HuH-7.5 (cell line): ENCODE results near the gene PDE6D.
"Not testable (repeated sequence)": the region's sequence is repeated elsewhere in the genome, so short reads cannot be mapped to it uniquely, and the experiment has no call there.

Experiments
- DNase-seq: peaks from one replicate; pipeline ENCODE4 v3.0.0; 2011; ENCODE audit warnings: low spot score

The PDE6D gene

DNA sequence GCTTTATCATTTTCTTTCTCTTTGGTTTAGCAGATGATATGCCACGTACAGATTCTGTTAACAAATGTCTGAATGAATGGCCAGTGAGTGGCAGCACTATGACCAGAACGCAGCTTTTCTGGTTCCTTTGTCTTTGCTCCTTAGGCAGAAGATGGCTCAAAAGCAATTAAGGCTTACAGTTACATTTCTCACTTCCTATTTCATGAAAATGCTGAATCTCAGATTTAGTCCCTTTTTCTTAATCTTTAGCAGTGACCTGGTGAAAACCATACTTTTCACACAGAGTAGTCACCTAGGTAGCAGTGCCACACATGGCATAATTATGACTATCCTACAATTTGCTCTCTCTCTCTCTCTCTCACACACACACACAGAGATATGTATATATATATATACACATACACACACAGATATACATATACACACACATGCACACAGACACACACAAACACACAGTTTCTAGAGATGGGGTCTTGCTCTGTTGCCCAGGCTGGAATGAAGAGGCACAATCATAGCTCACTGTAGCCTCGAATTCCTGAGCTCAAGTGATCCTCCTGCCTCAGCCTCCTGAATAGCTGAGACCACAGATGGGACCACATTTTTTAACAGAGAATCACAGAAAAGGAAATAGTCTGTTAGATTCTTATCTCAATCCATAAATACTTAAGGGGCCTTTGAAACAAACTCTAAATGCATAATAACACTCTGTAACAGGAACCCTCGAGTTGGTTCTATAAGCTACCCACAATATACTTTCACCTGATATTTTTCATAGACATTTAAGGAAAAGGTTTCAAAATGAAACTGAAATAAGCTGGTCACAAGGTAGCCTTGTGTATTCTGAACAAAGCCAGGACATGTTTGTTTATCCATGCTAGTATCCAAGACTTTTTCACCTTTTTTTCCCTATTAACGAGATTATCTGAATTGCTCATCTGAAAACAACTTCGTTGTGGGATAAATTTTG, 11.6 kb downstream of the PDE6D start:
- DNase-seq = no peak

DNA sequence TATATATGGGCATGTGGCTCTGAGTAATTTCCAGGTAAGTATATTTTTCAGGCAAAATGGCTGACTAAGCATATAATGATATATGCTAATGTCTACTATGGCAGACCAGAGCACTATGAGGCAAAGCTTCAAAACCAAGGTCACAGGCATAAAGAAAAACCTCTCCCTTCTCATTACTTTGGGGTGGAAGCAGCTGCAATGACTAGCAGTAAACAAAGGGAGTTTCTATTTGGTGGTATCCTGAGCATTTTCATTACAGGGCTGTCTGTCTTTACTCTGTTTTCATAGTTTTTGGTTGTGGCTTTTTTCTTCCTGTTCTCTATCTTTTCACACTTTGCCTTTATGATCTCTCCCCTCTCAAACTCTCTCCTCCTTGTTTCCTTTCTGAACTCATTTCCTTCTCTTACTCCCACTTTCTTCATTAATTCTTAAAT, 15.6 kb downstream of the PDE6D start:
- DNase-seq = no peak

DNA sequence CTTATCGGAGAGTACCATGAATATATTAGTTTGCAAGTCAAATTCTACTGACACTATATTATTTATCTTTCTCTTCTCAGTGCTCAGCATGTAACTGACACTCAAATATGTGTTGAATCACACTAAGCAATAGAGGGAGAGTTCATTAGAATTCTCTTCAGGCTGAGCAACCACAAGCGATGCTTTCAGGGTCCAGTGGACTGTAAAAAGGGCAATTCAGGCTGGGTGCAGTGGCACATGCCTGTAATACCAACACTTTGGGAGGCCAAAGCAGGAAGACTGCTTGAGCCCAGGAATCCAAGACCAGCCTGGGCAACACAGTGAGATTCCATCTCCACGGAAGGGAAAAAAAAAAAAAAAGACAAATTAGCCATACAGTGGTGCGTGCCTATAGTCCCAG, 16.3 kb downstream of the PDE6D start:
- DNase-seq = no peak

DNA sequence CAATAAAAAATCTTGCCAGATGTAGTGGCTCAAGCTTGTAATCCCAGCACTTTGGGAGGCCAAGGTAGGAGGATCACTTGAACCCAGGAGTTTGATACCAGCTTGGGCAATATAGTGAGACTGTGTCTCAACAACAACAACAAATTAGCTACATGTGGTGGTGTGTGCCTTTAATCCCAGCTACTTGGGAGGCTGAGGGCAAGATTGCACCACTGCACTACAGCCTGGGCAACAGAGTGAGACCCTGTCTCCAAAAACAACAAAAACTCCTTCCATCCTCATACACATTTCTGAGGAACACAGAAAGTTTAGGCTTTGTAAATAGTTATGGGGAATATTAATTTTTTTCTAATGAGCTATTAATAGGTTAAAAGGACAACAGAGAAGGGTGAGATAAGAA, 17.0 kb downstream of the PDE6D start:
- no peak for DNase-seq

DNA sequence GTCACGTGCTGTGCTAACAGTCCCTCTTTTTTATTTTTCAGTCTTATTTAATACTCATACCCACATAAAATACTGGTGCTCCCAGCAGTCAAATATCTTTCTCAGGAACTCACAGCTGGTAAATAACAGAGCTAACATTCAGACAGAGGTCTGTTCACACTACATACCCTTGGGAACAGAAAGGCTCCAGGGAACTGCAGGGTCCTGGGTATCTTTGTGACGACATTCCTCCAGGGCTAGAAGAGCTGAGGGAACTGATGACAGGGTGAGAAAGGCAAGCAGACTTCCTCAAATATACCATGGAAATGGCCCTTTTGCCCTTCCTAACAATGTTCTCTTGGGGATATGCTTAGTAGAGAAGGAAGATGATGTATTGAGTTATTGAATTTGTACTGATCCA, 19.3 kb downstream of the PDE6D start:
- no peak for DNase-seq

DNA sequence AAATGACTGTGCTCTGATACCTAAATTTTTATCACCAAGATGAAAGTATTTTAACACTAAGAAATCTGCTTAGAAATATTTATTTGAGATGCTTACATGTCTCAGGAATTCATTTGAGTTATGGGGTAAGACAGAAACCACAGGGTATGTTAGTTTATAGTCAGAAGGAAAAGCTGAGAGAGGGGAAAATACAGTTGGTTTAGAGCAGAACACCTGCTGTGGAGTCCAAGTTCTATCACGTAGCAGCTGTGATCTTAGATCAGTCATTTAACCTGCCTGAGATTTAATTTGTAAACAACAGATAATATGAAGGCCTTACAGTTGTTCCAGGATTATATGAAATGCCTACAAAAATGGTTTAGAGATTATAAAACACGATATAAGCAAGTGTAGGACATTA, 29.0 kb downstream of the PDE6D start:
- no peak for DNase-seq

DNA sequence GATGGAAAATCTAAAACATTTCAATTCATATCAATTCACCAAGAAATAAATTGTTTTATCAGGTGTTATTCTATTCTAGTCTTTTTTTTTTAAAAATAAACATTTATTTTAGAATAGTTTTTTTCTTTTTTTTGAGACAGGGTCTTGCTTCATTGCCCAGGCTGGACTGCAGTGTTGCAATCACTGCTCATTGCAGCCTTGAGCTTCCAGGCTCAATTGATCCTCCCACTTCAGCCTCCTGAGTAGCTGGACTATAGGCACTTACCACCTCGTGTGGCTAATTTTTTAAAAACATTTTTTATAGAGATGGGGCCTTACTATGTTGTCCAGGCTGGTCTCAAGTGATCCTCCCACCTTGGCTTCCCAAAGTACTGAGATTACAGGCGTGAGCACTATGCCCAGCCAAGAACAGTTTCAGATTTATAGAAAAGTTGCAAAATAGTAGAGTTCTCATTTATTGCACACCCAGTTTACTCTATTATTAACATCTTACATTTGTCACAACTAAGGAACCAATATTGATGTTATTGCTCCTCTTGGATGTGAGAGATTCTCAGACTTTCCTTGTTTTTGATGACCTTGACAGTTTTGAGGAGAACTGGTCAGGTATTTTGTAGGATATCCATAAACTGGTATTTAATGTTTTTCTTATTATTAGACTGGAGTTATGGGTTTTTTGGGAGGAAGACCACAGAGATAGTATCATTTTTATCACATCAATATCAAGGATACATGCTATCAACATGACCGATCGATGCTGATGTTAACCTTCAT, 29.9 kb downstream of the PDE6D start:
- no peak for DNase-seq

DNA sequence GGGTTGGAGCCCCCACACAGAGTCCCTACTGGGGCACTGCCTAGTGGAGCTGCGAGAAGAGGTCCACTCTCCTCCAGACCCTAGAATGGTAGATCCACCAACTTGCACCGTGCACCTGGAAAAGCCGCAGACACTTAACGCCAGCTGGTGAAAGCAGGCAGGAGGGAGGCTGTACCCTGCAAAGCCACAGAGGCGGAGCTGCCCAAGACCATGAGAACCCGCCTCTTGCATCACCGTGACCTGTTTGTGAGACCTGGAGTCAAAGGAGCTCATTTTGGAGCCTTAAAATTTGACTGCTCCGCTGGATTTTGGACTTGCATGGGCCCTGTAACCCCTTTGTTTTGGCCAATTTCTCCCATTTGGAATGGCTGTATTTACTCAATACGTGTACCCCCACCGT, 32.1 kb downstream of the PDE6D start:
- DNase-seq = not testable (repeated sequence)

DNA sequence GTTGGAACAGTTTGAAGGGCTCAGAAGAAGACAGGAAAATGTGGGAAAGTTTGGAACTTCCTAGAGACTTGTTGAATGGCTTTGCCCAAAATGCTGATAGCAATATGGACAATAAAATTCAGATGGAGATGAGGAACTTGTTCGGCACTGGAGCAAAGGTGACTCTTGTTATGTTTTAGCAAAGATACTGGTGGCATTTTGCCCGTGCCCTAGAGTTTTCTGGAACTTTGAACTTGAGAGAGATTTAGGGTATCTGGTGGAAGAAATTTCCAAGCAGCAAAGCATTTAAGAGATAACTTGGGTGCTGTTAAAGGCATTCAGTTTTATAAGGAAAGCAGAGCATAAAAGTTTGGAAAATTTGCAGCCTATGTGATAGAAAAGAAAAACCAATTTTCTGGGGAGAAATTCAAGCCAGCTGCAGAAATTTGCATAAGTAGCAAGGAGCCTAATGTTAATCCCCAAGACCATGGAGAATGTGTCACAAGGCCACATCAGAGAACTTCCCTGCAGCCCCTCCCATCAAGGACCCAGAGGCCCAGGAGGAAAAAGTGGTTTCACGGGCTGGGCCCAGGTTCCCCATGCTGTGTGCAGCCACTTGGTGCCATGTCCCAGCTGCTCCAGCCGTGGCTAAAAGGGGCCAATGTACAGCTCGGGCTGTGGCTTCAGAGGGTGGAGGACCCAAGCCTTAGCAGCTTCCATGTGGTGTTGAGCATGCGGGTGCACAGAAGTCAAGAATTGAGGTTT, 32.8 kb downstream of the PDE6D start:
- not testable (repeated sequence) for DNase-seq

DNA sequence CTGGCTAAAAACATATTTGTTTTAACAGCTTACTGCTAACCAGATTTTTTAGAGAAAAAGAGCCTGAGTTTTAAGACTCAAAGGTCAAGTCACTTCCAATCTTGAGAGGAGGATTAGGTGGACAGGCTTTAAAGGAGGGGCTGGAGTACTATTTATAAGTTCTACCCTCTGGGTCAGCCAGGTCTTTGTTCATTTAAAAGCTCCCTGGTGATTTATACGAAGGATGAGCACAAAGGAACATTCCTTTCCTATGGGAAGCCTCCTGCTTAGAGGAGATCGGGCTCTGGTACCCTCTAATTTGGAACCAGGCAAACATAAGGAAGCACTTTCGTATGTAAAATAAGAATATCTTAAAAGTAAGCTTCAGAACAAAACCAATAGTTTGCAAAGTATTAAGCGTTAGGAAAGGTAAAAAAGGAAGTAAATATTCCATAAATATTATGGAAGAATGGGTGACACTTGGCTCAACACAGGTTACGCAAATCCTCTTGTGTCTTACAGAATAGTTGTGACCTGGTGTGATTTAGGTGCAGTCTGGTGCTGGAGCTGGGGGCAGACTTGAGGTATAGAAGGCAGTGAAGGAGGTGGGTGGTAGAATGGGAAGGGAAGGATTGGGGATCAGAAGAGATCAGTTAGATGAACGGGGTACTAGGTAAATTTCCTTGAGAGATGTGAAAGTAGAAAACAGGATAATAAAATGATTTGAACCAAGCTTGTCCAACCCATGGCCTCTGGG, 35.6 kb downstream of the PDE6D start:
- no peak for DNase-seq

DNA sequence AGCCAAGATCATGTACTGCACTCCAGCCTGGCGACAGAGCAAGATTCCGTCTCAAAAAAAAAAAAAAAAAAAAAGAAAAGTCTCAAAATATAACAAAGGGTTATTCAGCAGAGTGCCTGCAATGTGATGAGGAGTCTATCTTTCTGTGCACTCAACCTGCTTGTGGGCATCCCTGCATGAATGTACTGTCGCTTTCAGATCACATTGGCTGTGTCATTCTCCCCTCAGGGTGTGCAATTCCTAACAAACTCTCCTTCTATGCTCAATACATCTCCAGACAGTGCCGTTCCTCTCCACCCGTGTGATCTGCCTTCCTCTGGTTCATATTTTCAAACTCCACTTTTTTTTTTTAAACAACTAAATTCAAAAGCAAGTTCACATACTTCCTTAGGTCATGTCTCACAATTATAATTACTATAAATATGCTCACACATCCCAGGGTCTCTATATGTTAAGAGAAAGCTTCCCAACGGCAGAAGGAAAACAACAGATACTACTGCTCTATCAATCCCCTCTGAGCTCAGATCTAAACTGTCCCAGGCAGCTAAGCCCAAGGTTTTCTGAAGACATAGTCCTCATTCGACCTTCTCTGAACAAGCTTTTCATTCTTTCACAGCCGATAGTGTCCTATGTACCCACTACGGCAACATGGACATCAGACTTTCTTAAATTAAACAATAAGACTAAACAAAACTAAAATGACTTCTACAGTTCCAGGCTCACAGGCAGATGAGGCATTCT, 37.5 kb downstream of the PDE6D start:
- no peak for DNase-seq

DNA sequence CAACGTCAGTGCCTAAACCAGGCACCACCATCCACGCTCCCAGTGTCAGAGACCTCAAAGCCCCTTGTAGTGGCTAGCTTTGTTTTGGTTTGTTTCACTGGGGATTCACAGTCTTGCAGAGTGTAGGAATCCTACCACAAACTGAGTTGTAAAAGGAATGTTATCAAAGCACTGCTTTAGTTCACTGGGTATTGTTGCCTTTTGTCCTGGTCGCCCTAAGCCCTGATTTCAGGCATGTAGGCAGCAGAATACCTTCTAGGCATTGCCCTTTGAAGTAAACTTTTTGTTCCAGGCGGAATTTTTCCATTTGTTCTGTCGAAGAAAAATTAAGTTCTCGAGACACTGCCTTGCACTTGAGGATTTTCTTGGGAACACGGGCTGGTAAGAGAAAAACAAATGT, 43.3 kb downstream of the PDE6D start:
- DNase-seq = no peak

DNA sequence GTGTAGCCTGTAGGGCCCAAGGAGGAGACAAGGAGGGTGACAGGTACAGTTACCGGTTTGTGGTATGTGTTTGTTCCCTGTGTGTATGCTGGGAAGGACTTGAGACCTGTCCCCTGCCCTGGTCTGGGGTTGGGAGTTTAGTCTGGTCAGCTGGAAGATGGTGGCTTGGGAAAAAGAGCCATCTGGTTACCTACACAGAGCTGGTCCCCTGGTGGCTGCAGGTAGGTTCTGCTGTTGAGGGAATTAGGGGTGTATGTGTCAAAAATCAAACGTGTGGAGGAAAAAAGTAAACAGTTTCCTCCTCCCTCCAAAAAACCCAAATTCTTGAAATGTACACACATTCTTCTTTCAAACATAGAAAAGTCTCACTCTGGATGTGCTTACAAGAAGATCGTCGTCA, 48.5 kb downstream of the PDE6D start:
- DNase-seq = no peak

DNA sequence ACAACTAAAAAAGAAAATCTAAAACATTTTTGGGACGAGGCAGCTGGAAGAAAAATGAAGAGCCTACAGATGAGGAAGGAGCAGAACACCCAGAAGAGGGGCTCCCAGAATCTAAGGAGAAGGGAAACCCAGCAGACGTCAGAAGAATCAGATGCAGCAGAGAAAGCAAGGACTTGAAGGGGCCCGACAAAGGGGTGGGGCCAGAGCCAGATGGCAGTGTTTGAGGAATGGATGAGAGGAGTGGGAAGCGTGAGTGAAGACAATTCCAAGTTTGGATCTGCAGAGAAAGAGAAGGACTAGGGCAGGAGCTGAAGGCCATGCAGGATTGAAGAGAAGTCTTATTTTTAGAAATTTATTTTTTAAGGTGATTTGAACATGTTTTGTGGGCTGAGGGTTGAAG, 53.5 kb downstream of the PDE6D start:
- DNase-seq = no peak

DNA sequence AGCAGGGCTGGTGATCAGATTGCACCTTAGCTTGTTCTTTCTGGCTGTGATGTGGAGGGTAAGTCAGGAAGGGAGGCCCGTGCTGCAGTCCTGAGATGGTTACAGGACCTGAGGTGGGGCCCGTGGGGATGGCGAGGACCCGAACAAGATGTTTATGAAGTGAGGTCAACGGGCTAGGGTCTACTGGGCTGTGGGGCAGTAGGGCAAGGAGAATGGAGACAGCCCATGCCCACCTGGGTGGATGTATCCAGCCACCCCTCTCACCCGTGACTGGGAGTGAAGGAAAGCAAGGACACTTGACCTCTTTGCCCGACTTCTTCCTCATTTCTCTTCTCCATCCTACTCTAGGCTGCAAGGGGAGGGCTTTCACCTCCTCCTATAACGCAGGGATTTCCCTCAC, 54.8 kb downstream of the PDE6D start:
- no peak for DNase-seq

DNA sequence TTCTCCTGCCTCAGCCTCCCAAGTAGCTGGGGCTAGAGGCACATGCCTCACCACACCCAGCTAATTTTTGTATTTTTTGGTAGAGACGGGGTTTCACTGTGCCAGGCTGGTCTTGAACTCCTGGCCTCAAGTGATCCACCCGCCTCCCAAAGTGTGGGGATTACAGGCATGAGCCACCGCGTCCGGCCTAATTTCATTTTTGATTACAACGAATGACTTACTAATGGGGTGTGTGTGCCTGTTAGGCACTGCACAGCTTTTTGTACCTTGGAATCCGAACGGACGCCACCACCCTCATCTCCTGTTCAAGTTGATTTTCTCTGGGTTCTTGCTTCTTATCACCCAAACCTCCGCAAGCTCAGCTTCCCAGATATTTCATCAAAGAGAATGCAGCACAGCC, 55.6 kb downstream of the PDE6D start:
- no peak for DNase-seq

DNA sequence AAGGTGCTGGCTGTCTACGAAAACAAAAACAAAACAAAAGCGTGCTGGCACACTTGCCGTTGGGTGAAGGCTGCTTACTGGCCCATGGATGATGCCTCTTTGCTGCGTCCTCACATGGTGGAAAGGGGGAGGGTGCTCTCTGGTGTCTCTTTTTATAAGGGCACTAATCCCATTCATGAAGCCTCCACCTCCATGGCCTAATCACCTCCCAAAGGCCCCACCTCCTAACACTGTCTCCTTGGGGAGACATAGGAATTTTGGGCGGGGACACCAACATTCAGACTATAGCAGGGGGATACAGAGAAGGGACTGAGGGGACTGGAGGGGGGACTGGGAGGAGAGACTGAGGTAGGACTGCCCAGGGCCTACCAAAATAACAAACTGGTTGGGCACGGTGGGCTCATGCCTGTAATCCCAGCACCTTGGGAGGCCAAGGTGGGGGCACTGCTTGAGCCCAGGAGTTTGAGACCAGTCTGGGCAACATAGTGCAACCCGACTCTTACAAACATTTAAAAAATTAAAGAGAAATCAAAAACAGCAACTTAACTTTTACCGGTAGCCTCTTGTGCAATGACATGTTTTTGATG, 58.3 kb downstream of the PDE6D start:
- no peak for DNase-seq

DNA sequence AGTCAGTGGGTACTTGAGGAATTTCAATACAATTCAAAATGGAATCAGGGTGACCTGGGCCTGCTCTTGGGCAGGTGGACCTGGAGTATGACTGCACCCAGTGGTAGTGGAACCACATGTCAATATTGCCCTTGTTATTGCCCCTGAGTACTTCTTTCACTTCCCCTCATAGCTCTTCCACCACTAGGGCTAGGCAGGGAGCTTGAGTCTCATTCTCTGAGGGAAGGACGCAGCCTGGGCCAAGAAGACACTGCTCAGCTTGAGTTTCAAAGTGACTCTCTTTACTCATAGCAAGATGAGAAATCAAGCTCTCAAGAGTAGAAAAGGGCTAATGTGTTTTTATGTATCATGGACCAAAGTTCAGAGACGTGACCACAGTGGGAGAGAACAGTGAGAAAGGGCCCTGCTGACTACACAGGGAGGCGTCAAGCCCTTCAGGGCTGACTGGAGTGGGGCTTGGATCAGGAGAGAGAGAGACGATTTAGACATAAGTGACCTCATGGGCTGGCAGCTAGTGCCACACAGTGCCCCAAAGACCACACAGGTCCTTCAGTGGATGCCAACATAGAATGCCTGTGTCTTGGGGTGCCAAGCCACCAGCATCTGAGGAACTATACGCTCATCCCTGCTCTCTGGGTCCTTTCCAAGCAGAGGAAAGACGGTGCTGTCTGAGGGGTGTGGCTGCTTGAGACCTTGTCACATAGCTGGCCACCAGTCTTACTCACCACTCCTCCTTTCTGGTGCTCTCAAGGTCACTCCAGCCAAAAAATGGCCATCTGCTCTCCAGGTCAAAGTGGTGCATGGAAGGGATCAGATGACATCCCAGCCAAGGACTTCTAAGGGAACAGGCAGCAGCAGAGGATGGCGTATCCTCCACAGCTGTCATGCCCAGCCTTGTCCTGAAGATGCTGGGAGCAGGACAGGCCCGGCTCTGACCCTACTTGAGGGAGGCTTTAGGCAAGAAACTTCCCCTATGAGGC, 59.8 kb downstream of the PDE6D start:
- DNase-seq = no peak

DNA sequence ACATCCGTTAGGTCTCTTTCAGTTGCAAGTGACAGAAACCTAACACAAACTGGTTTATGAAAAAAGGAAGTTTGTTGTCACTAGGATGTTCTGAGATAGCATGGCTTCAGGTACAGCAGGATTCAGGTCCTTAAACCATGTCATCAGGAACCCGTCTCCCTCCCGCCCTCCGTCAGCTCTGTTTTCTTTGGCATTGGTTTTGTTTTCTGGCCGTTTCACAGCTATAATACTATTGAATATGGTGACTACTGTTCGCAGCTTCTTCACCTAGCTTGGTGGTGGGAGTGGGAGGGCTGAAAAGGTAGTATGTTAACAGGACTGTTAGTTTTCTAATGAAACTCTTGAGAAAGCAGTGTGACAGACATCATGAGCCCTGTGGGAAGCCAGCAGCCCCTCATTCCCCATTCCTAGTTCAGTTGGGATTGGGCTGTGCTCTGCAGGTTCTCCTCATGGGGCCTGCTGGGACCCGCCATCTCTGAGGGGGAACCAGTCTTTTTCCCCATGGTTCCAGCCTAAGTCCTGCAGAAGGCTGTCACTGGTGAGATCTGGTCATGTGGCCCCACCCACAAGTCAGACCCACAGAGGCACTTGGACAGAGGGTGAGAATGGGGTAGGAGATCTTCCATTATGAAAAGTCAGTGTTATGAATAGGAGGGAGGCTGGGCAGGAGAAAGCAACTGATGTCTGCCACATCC, 60.6 kb downstream of the PDE6D start:
- DNase-seq = no peak
